ENCODE measurements around the gene GMEB2.
"Not testable (repeated sequence)": the region's sequence is repeated elsewhere in the genome, so short reads cannot be mapped to it uniquely, and the experiment has no call there.

Gene GMEB2

DNA sequence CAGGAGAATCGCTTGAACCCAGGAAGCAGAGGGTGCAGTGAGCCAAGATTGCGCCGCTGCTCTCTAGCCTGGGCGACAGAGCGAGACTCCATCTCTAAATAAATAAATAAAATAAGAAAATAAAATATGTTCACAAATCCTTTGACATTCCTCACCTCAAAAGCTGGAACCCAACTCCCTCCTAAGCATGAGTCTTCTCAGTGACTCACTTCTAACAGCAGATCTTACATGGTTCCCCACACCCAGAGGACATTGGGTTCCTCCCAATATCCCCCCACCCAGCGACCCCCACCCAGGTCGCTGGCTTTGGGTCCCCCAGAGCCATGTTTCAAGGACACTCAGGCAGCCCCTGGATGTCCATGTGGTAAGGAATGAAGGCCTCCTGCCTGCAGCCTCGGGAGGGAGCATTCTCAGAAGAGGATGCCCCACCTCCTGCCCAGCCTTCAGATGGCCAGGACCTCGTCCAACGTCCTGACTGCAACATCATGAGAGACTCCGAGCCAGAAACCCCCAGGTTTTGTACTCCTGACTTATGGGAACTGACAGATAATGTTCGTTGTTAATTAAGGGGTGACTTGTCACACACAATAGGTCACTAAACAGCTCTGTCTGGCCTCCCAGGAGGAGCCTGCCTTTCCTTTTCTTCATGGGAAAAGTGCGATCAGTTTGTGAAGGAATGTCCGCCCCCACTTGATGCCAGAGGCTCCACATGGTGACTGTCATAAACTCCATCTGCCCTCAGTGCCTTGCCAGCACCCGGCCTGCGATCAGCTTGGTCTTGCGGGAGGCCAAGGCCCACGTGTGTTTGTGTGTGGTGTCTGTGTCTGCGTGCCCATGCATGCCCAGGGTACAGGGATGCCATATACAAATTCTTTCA lies 10.1 kb upstream of the GMEB2 start:
- DNase-seq (ENCODE audit: low spot score), result no peak

DNA sequence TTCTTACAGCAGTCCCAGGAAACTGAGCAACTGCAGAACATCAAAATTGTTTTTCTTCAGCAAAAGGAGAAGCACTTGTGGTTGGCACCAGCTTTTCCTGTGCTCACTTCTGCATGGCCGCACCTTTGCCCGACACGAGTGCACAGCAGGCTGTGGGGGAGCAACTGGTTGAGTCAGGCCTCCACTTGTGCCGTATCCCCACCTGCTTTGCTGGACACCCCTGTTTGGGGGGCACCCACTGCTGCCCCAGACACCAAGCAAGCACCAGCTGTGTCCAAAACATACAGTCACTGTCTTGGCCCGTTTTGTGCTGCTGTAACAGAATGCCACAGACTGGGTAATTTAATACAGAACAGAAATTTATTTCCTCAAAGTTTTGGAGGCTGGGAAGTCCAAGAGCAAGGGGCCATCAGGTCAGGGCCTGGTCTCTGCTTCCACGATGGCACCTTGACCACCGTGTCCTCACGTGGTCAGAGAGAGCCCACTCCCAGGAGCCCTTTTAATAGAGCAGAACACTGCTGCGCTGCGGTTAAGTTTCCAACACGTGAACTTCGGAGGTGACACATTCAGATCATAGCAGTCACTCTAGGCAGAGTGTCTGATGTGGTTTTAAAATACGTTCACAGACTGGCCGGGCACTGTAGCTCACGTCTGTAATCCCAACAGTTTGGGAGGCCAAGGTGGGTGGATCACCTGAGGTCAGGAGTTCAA lies 8.7 kb upstream of the GMEB2 start:
- no peak for DNase-seq (ENCODE audit: low spot score)

DNA sequence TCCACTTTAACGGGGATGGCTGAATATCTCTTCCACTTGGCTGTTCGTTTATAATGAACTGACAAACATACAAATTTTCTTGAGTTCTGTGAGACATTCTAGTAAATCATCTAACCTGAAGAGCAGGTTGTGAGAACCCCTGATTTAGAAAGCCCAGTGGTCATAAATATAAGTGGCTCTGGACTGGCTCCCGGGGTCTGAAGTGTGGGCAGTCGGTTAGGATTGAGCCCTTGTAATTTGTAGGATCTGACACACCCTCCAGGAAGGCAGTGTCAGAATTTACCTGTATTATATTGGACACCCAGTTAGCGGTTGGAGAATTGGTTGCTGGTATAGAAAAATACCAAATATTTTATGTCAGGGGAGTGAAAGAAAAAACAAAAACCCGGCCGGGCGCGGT lies 6.8 kb upstream of the GMEB2 start:
- no peak for DNase-seq (ENCODE audit: low spot score)

DNA sequence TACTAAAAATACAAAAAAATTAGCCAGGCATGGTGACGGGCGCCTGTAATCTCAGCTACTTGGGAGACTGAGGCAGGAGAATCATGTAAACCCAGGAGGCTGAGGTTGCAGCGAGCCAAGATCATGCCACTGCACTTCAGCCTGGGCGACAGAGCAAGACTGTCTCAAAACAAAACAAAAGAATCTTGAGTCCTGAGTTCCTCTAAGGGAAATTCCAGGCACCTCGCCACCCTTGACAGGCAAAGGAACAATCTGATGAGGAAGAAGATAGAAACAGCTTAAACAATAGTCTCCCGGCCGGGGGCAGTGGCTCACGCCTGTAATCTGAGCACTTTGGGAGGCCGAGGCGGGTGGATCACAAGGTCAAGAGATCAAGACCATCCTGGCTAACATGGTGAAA lies 4.5 kb upstream of the GMEB2 start:
- not testable (repeated sequence) for DNase-seq (ENCODE audit: low spot score)

GRCh38 chr20:63630956-63631355 lies 4.1 kb upstream of the GMEB2 start:
- not testable (repeated sequence) for DNase-seq (ENCODE audit: low spot score)

DNA sequence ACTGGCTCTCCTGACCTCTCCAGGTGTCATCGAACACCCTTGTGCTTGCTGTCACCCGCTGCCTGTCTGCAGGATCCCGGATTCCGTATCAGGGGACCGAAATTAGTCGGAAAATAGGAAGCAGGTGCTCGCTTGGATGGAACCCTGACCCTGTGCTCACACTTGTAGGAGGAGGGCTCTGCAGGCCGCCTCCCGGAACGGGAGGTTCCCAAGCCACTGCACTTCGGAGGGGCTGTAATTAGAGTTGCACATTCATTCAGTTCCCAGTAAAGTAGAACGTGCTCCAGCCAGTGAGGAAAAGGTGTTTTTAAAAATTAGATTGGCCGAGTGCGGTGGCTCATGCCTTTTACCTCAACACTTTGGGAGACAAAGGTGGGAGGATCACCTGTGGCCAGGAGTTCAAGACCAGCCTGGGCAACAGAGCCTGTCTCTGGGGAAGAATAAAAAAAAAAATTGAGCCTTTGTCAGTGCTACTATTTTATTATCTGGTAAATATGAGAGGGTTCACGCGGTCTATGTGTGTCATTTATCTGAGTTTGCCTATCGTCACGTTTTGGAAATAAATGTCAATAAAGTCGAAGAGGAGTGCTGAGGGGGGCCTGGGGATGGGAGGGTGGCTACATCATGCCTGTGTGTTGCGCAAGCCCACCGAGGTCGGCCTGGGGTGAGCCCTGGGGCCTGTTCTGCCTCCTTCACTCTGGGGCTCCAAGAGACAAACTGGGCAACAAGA lies 1.5 kb upstream of the GMEB2 start:
- no peak for DNase-seq (ENCODE audit: low spot score)

DNA sequence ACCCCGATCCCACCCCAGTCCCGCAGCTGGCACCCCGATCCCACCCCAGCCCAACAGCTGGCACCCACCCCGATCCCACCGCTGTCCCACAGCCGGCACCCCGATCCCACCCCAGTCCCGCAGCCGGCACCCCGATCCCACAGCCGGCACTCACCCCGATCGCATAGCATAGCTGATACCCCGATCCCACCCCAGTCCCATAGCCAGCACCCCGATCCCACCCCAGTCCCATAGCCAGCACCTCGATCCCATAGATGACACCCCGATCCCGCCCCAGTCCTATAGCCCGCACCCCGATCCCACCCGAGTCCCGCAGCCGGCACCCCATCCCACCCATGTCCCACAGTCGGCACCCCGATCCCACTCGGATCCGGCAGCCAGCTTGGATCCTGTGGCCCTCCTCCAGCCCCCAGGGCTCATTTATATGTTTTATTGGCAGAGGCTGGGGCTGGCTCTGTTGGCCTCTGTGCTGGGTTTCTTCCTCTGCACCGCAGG lies 897 bp upstream of the GMEB2 start:
- no peak for DNase-seq (ENCODE audit: low spot score)

GRCh38 chr20:63627129-63627750 lies 339 bp upstream of the GMEB2 start:
- peak; percentile 96 for DNase-seq (ENCODE audit: low spot score)

GRCh38 chr20:63625771-63626423 lies 1.0 kb downstream of the GMEB2 start:
- no peak for DNase-seq (ENCODE audit: low spot score)

DNA sequence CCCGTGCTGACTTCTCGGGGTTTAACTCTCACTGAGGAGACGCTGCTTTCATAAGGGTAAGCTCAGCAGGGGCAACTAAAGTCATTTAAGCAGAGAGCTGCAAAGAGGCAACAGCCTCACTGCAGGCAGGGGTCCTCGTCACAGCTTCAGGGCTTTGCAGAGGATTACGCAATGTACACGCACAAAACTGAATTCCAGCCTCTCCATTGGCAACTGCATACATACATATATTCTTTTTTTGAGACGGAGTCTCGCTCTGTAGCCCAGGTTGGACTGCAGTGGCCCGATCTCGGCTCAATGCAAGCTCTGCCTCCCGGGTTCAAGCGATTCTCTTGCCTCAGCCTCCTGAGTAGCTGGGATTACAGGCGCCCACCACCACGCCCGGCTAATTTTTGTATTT lies 2.4 kb downstream of the GMEB2 start:
- no peak for DNase-seq (ENCODE audit: low spot score)

- DNase-seq (ENCODE audit: low spot score), result no peak
These were observed 4.2 kb downstream of the GMEB2 start for GRCh38 chr20:63622732-63623131.

DNA sequence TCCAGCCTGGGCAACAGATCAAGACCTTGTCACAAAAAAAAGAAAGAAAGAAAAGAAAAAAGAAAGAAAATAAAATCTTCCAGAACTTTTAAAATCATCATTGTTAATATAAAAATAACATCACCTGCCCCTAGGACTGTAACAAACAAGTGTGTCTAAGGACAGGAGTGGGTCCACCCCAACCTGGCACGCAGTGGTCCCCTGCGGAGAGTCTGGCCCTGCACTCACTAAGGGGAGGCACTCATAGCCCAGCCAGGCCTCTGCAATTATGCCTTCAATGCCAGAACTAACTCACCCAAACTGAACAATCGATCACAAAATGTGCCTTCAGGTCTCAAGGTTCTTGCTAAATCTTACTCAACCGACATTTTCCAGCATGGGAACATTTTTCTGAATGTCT lies 4.8 kb downstream of the GMEB2 start:
- DNase-seq (ENCODE audit: low spot score), result no peak

GRCh38 chr20:63620991-63621390 lies 5.9 kb downstream of the GMEB2 start:
- DNase-seq (ENCODE audit: low spot score), result no peak

DNA sequence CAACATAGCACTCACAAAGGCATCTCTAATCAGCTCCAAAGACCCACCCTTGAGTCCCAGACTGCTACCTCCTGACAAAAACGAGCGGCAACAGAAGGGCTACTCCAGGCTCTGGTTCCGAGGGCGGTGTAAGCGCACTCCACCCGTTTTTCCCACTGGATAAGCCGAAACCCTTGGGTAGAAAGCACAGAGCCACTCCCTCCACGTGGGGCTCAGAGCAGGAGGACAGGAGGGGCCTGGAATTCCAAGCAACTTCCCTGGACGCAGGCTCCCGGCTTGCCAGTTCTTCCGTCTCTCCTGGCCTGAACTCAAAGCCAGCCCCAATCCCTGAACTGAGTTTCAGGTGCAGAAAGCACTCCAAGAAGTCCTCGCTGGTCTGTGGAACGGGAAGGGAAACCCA lies 7.4 kb downstream of the GMEB2 start:
- DNase-seq (ENCODE audit: low spot score), result no peak

DNA sequence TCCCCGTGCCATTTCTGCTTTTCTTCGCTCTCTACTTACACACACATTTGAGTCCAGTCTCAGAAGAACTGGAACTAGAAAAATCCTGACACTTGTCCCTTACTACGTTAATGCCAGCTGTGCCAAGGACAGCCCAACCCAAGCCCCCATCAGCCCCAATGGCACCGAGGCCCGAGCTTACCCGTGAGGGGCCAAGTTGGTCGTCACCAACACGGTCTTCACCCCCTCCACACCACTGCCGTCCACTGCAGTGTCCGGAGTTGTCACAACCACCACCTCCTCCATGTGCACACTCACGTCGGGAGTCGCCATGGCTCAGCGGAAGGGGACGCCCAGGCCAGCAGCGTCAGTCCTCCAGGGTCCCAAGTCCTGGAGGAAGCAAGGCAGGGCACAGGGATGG lies 7.8 kb downstream of the GMEB2 start:
- DNase-seq (ENCODE audit: low spot score), result no peak

DNA sequence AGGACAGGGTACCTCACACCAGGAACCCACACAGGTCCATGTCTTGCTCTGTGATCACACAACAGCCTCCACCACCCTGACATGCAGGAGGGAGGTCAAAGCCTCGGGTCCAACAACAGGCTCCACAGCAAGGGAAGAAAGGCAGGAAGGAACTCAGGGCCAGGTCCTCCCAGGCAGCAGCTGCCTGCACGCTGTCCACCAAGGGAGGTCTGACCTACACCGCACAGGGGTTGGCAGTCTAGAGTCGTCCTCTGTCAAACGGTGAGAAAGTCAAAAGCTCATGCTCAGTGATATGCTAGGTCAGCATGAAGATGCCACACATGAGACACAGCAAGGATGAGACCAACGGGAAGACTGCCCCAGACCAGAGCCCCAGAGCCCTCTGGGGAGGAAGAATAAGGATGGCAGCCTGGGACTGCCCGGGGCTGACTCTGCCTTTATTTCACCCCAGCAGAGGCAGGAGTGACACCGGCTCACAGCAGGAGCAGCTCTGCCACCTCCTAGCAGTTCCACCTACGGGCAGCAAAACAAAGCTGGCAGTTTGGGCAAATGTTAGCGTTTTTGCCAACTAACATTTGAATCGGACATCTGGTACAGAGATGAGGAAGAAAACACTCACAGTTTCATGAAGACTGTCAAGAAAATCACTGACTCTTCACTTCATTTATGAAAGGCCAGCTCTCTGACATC lies 8.5 kb downstream of the GMEB2 start:
- DNase-seq (ENCODE audit: low spot score), result no peak

GRCh38 chr20:63617876-63618265 lies 9.0 kb downstream of the GMEB2 start:
- no peak for DNase-seq (ENCODE audit: low spot score)

DNA sequence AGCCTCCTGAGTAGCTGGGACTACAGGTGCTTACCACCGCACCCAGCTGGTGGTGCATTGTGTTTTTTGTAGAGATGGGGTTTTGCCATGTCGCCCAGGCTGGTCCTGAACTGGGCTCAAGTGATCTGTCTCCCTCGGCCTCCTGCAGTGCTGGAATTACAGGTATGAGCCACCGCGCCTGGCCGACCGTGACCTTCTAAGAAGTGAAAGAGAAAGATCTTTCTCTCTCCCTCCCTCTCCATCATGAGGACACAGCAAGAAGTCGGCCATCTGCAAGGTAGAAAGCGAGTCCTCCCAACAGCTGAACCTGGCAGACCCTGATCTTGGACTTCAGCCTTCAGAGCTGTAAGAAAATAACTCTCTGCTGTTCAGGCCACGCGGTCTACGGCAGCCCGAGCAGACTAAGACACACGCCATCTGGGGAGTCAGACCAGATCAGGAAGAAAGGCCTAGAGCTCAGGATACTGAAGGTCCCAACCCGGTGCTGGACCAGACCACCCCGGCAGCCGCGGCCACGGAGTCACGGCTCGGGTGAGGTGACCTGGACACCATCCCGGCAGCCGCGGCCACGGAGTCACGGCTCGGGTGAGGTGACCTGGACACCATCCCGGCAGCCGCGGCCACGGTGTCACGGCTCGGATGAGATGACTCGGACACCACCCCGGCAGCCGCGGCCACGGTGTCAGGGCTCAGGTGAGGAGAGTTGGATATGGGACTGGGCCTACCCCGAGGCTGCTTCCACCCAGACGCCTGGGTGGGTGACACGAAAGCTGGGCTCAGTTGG lies 9.6 kb downstream of the GMEB2 start:
- DNase-seq (ENCODE audit: low spot score), result no peak

DNA sequence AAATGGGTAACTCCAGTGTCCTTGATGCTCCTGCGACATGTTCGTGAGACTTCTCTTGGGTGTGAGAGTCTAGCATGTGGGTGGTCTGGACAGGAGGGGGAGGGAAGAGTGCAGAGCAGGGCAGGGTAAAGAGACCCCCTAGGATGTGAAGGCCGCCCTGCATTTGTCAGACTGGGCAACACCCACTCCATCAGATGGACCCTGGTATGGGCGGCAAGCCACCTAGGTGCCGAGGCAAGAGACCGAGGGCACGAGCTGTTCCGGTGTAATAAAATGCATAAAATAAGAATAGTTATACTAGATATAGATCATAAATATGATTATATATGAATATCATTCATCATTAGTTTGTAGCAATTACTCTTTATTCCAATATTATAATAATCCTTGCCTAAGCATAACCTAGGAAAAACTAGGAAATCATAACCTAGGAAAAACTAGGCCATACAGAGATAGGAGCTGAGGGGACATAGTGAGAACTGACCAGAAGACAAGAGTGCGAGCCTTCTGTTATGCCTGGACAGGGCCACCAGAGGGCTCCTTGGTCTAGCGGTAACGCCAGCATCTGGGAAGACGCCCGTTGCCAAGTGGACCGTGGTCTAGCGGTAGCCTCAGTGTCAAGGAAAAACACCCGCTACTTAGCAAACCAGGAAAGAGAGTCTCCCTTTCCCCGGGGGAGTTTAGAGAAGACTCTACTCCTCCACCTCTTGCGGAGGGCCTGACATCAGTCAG lies 12.9 kb downstream of the GMEB2 start:
- DNase-seq (ENCODE audit: low spot score), result not testable (repeated sequence)
